SK-N-MC (cell line): ENCODE measurements around the gene TXNDC11.

Source experiments
- EZH2 ChIP-seq: fragments of 200-600 bp; sonication (generic); IDR thresholded peaks from one replicate; pipeline ENCODE4 v1.6.1; 2017; ENCODE audit warnings: antibody characterized with exemption
- FOXP2 ChIP-seq: optimal IDR thresholded peaks from 2 replicates; pipeline ENCODE3; 2011; ENCODE audit warnings: mild to moderate bottlenecking, moderate library complexity; ENCODE audit not compliant: insufficient read depth; ENCODE audit errors: extremely low read length, control extremely low read depth

DNA sequence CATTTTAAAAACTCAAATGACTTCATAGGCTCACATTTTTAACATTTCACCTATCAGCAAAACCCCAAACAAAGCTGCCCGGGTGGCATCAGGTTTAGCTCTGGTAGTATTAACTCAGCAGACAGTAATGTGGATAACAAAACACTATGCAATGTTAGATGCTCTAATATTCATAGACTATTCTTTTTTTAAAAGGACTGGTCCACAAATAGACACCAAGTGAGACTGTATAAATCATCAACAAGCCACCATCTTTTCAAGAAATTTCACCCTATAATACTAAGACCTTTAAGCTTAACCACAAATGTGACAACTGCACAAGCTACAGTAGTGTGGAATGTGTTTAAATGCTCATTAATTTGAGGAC, 54.2 kb downstream of the TXNDC11 start:
- TF ChIP-seq EZH2: no peak
- no peak for TF ChIP-seq FOXP2
